K562 (cell line): Measurements from ENCODE around the gene C19orf12. TPM values are rescaled to one million over a fixed set of nuclear protein-coding genes. Genes with fewer than 3 reads are reported as not detected.
A peak's percentile ranks its signal among the peaks of the same experiment; 100 is the strongest.

Source experiments
- BRCA1 ChIP-seq, 2 experiments: fragments of 450-650 bp in 1 of 2; sonication (generic) in 1 of 2; formaldehyde crosslinking in 1 of 2; IDR thresholded peaks; 2 replicates each; pipeline versions ENCODE4 v1.5.0 to v1.6.1; 2017 to 2020; ENCODE audit warnings: mild to moderate bottlenecking in 1 of 2, missing genetic modification reagents in 1 of 2
- GTF2E2 ChIP-seq: fragments of 200-800 bp; sonication (Bioruptor generic); IDR thresholded peaks from 2 replicates; pipeline ENCODE4 v1.6.1; 2016; ENCODE audit warnings: missing genetic modification characterization, missing compliant biosample characterization
- HMGN3 ChIP-seq: IDR thresholded peaks from 2 replicates; pipeline ENCODE4 v1.6.1; 2011; ENCODE audit warnings: borderline replicate concordance, low read depth, mild to moderate bottlenecking, mixed read lengths, low read length; ENCODE audit not compliant: insufficient read length; ENCODE audit errors: extremely low read depth
- ILF3 ChIP-seq: fragments of 450-650 bp; IDR thresholded peaks from 2 replicates; pipeline ENCODE4 v1.6.1; 2018; ENCODE audit warnings: antibody characterized with exemption, mild to moderate bottlenecking, moderate library complexity, borderline replicate concordance
- MYBL2 ChIP-seq, 2 experiments: fragments of 450-650 bp in 1 of 2; sonication (generic) in 1 of 2; formaldehyde crosslinking in 1 of 2; IDR thresholded peaks; 2 replicates each; pipeline versions ENCODE4 v1.6.1 to v1.8.1; 2017 to 2022; ENCODE audit warnings: borderline replicate concordance in 1 of 2, inconsistent platforms in 1 of 2, low read depth in 1 of 2, mild to moderate bottlenecking in 1 of 2, missing genetic modification reagents in 1 of 2, moderate library complexity in 1 of 2
- NCOA6 ChIP-seq: fragments of 450-650 bp; IDR thresholded peaks from 2 replicates; pipeline ENCODE4 v1.6.1; 2017; ENCODE audit warnings: mild to moderate bottlenecking
- NUFIP1 ChIP-seq: fragments of 450-650 bp; IDR thresholded peaks from 2 replicates; pipeline ENCODE4 v1.6.1; 2018; ENCODE audit not compliant: partially characterized antibody
- PTRF ChIP-seq: fragments of 450-650 bp; IDR thresholded peaks from 2 replicates; pipeline ENCODE4 v1.6.1; 2016; ENCODE audit warnings: mild to moderate bottlenecking, missing genetic modification characterization, missing compliant biosample characterization
- RAD21 ChIP-seq, 2 experiments: fragments of 250-450 bp in 1 of 2; fragments of 450-650 bp in 1 of 2; sonication (Bioruptor Pico) in 1 of 2; formaldehyde crosslinking in 1 of 2; IDR thresholded peaks in 1 of 2; conservative IDR thresholded peaks in 1 of 2; 2 replicates each; pipeline versions ENCODE4 v1.4.0 to v1.8.0; 2020 to 2022; ENCODE audit warnings: mild to moderate bottlenecking in 2 of 2, moderate library complexity in 1 of 2
- RAD51 ChIP-seq: fragments of 450-650 bp; IDR thresholded peaks from 2 replicates; pipeline ENCODE4 v1.7.1; 2016; ENCODE audit warnings: low read depth, mild to moderate bottlenecking, borderline replicate concordance
- SMAD3 ChIP-seq: fragments of 450-650 bp; formaldehyde crosslinking; conservative IDR thresholded peaks from 2 replicates; pipeline ENCODE4 v1.4.0; 2020; ENCODE audit warnings: mild to moderate bottlenecking
- TEAD2 ChIP-seq: fragments of 450-650 bp; IDR thresholded peaks from 2 replicates; pipeline ENCODE4 v1.6.1; 2016; ENCODE audit warnings: missing genetic modification characterization, control low read depth, missing compliant biosample characterization
- XRCC4 ChIP-seq: IDR thresholded peaks from one replicate; pipeline ENCODE4 v1.6.1; 2011; ENCODE audit not compliant: insufficient read depth, insufficient read length; ENCODE audit errors: extremely low read depth
- ZKSCAN3 ChIP-seq: fragments of 250-450 bp; sonication (Bioruptor Pico); IDR thresholded peaks from 2 replicates; pipeline ENCODE4 v1.4.0; 2020
- ZNF3 ChIP-seq: fragments of 250-450 bp; sonication (Bioruptor Pico); IDR thresholded peaks from 2 replicates; pipeline ENCODE4 v1.5.0; 2021; ENCODE audit warnings: mild to moderate bottlenecking, moderate library complexity
- ZNF584 ChIP-seq: fragments of 200-800 bp; sonication (Bioruptor generic); IDR thresholded peaks from 2 replicates; pipeline ENCODE4 v1.6.1; 2016; ENCODE audit warnings: low read depth, mild to moderate bottlenecking, missing genetic modification characterization, missing compliant biosample characterization
- ZNF668 ChIP-seq: fragments of 250-450 bp; sonication (Bioruptor Pico); IDR thresholded peaks from 2 replicates; pipeline ENCODE4 v1.8.0; 2022; ENCODE audit warnings: mild to moderate bottlenecking, inconsistent platforms
- polyA plus RNA-seq, 8 experiments: library from polyadenylated mRNA; depleted of rRNA in 4 of 8; stranded (reverse) in 5 of 8; unstranded in 3 of 8; fragments of >200 nt; fragmentation: Nextera tagmentation in 2 of 8; fragmentation: Illumina TruSeq in 1 of 8; extraction: Ambion mirVana in 2 of 8; extraction: Trizol in 1 of 8; gene quantifications; 2 replicates each; pipeline versions ENCODE4 v1.2.1 to v1.2.3, GENCODE V29; 2011 to 2014; ENCODE audit warnings: inconsistent platforms in 1 of 8, missing spikeins in 1 of 8
- total RNA-seq, 7 experiments: library from RNA; depleted of rRNA in 6 of 7; stranded (reverse); fragments of >200 nt in 6 of 7; fragmentation: Illumina TruSeq in 2 of 7; extraction: Trizol in 2 of 7; gene quantifications; 2 replicates each; pipeline versions ENCODE4 v1.2.1 to v1.2.3, GENCODE V29; 2011 to 2021; ENCODE audit warnings: low replicate concordance in 1 of 7
- TF ChIP-seq, protein P1 (sequence below): fragments of 450-650 bp; IDR thresholded peaks from 2 replicates; pipeline ENCODE4 v1.6.1; 2017; ENCODE audit warnings: antibody characterized with exemption
- TF ChIP-seq, protein P2 (sequence below): fragments of 250-450 bp; sonication (Bioruptor Pico); IDR thresholded peaks from 2 replicates; pipeline ENCODE4 v1.5.0; 2022; ENCODE audit warnings: mild to moderate bottlenecking
- TF ChIP-seq, protein P3 (sequence below): fragments of 450-650 bp; IDR thresholded peaks from 2 replicates; pipeline ENCODE4 v1.6.1; 2014; ENCODE audit warnings: low read depth, mild to moderate bottlenecking, moderate library complexity, borderline replicate concordance
- TF ChIP-seq, protein P4 (sequence below): fragments of 450-650 bp; formaldehyde crosslinking; IDR thresholded peaks from 2 replicates; pipeline ENCODE4 v1.4.0; 2022; ENCODE audit warnings: missing genetic modification characterization

C19orf12 gene
- total and polyA plus RNA-seq, 9 of the 15 experiments (the other 6 are each of a cell fraction or from before 2014, with no cell fraction given), result 1.9 to 14.5 (median 10.2) TPM

DNA sequence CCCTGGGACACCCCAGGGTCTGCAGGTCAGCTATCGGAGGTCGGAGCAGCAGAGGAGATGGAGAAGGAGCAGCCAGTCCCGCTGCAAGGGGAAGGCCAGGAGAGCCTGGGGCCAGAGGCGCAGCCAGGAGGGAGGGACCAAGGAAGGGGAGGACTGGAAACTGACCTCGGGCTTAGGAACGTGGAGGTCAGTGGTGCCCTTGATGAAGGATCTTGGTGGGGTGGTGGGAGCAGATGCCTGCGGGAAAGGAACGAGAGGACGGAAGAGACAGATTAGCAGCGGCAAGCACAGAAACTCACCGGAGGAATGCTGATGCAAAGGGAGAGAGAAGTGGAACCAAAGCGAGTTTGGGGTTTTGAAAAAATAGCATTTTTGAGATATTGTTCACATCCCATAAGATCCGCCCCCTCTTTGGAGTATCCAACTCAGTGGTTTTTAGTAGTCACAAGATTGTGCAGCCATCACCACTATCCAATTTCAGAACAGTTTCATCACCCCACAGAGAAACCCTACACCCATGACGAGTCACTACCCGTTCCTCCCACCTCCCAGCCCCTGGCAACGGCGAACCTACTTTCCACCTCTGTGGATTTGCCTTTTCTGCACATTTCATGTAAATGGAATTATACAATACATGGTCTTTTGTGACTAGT is 27.7 kb downstream of the C19orf12 start (continued):
- TF ChIP-seq, protein P1, sequence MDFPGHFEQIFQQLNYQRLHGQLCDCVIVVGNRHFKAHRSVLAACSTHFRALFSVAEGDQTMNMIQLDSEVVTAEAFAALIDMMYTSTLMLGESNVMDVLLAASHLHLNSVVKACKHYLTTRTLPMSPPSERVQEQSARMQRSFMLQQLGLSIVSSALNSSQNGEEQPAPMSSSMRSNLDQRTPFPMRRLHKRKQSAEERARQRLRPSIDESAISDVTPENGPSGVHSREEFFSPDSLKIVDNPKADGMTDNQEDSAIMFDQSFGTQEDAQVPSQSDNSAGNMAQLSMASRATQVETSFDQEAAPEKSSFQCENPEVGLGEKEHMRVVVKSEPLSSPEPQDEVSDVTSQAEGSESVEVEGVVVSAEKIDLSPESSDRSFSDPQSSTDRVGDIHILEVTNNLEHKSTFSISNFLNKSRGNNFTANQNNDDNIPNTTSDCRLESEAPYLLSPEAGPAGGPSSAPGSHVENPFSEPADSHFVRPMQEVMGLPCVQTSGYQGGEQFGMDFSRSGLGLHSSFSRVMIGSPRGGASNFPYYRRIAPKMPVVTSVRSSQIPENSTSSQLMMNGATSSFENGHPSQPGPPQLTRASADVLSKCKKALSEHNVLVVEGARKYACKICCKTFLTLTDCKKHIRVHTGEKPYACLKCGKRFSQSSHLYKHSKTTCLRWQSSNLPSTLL, result no peak
- TF ChIP-seq ZNF584 (peak; percentile 29; the same call in 1 of the 2 replicates), RAD21 (CRISPR knock-in tag; conservative IDR thresholded peaks at IDR 0.05 in 1 of 2, IDR thresholded peaks at IDR 0.05 in 1 of 2) (no peak), XRCC4 (no peak), ILF3 (no peak), ZNF3 (no peak), HMGN3 (peak; percentile 35), GTF2E2 (tag) (0 out of 2 replicates have a peak, but pooled peaks have one; percentile 74), PTRF (tag) (no peak), MYBL2 (IDR thresholded peaks at IDR 0.05; ENCODE audit: low read depth) (no peak), MYBL2 (CRISPR knock-in tag; IDR thresholded peaks at IDR 0.05; ENCODE audit: borderline replicate concordance) (no peak), ZNF668 (CRISPR knock-in tag) (no peak), NCOA6 (no peak), TEAD2 (tag) (no peak), BRCA1 (IDR thresholded peaks at IDR 0.05) (no peak), BRCA1 (CRISPR knock-in tag; IDR thresholded peaks at IDR 0.05) (no peak), ZKSCAN3 (CRISPR knock-in tag) (no peak), SMAD3 (CRISPR knock-in tag) (no peak), RAD51 (no peak), NUFIP1 (no peak)
- TF ChIP-seq, protein P2, sequence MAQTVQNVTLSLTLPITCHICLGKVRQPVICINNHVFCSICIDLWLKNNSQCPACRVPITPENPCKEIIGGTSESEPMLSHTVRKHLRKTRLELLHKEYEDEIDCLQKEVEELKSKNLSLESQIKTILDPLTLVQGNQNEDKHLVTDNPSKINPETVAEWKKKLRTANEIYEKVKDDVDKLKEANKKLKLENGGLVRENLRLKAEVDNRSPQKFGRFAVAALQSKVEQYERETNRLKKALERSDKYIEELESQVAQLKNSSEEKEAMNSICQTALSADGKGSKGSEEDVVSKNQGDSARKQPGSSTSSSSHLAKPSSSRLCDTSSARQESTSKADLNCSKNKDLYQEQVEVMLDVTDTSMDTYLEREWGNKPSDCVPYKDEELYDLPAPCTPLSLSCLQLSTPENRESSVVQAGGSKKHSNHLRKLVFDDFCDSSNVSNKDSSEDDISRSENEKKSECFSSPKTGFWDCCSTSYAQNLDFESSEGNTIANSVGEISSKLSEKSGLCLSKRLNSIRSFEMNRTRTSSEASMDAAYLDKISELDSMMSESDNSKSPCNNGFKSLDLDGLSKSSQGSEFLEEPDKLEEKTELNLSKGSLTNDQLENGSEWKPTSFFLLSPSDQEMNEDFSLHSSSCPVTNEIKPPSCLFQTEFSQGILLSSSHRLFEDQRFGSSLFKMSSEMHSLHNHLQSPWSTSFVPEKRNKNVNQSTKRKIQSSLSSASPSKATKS, result no peak
- TF ChIP-seq, protein P3, sequence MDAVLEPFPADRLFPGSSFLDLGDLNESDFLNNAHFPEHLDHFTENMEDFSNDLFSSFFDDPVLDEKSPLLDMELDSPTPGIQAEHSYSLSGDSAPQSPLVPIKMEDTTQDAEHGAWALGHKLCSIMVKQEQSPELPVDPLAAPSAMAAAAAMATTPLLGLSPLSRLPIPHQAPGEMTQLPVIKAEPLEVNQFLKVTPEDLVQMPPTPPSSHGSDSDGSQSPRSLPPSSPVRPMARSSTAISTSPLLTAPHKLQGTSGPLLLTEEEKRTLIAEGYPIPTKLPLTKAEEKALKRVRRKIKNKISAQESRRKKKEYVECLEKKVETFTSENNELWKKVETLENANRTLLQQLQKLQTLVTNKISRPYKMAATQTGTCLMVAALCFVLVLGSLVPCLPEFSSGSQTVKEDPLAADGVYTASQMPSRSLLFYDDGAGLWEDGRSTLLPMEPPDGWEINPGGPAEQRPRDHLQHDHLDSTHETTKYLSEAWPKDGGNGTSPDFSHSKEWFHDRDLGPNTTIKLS, result no peak
- TF ChIP-seq, protein P4, sequence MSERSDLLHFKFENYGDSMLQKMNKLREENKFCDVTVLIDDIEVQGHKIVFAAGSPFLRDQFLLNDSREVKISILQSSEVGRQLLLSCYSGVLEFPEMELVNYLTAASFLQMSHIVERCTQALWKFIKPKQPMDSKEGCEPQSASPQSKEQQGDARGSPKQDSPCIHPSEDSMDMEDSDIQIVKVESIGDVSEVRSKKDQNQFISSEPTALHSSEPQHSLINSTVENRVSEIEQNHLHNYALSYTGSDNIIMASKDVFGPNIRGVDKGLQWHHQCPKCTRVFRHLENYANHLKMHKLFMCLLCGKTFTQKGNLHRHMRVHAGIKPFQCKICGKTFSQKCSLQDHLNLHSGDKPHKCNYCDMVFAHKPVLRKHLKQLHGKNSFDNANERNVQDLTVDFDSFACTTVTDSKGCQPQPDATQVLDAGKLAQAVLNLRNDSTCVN (CRISPR knock-in tag), result no peak
